ENCODE results near the gene ITFG2.
"Not testable (repeated sequence)": the region's sequence is repeated elsewhere in the genome, so short reads cannot be mapped to it uniquely, and the experiment has no call there.

The ITFG2 gene

GRCh38 chr12:2832550-2833127, 20.2 kb downstream of the ITFG2 start:
- peak; percentile 6 for DNase-seq

- peak; percentile 28 for DNase-seq
Observed at GRCh38 chr12:2833327-2833726, 20.9 kb downstream of the ITFG2 start.

GRCh38 chr12:2833810-2834209, 21.3 kb downstream of the ITFG2 start:
- no peak for DNase-seq

- peak; percentile 40 for DNase-seq
Observed at GRCh38 chr12:2834581-2835491, 22.4 kb downstream of the ITFG2 start, which contains the start of gene NRIP2. Gene NRIP2 (minus strand): TSS chr12:2835035. CDS start chr12:2834983, 52 bp downstream.

- no peak for DNase-seq
Observed at GRCh38 chr12:2835691-2836403, 23.4 kb downstream of the ITFG2 start.

GRCh38 chr12:2836574-2836973, 24.1 kb downstream of the ITFG2 start:
- no peak for DNase-seq

- peak; percentile 75 for DNase-seq
Observed at GRCh38 chr12:2841056-2841650, 28.7 kb downstream of the ITFG2 start.

- no peak for DNase-seq
Observed at GRCh38 chr12:2842948-2843347, 30.5 kb downstream of the ITFG2 start.

- no peak for DNase-seq
Observed at GRCh38 chr12:2844786-2845185, 32.3 kb downstream of the ITFG2 start.

- DNase-seq: no peak
Observed at GRCh38 chr12:2845280-2845679, 32.8 kb downstream of the ITFG2 start.

GRCh38 chr12:2851931-2852330, 39.5 kb downstream of the ITFG2 start:
- no peak for DNase-seq

GRCh38 chr12:2853626-2854025, 41.2 kb downstream of the ITFG2 start:
- DNase-seq: peak; percentile 18

GRCh38 chr12:2854669-2855453, 42.4 kb downstream of the ITFG2 start:
- DNase-seq: no peak

GRCh38 chr12:2855546-2855945, 43.1 kb downstream of the ITFG2 start:
- no peak for DNase-seq

GRCh38 chr12:2856051-2856450, 43.6 kb downstream of the ITFG2 start:
- no peak for DNase-seq

GRCh38 chr12:2857021-2857431, 44.6 kb downstream of the ITFG2 start, which contains the start of gene TEX52:
Gene TEX52 (minus strand): TSS chr12:2857039. CDS start chr12:2857026, 13 bp downstream.
- peak; percentile 71 for DNase-seq

- DNase-seq: no peak
Observed at GRCh38 chr12:2857576-2857975, 45.1 kb downstream of the ITFG2 start.

GRCh38 chr12:2858334-2858733, 45.9 kb downstream of the ITFG2 start:
- DNase-seq: no peak

GRCh38 chr12:2858944-2859421, 46.5 kb downstream of the ITFG2 start:
- DNase-seq: no peak

GRCh38 chr12:2860170-2860569, 47.7 kb downstream of the ITFG2 start:
- no peak for DNase-seq

GRCh38 chr12:2862876-2863275, 50.4 kb downstream of the ITFG2 start:
- no peak for DNase-seq

- DNase-seq: not testable (repeated sequence)
Observed at GRCh38 chr12:2863402-2863801, 50.9 kb downstream of the ITFG2 start.

Measured in DMS79 treated with DMSO at 0.1 percent for 48 hours (cell line).